SH-SY5Y (cell line): Measurements from ENCODE around the gene LIMA1.

ENCODE experiments used
- GATA2 ChIP-seq: IDR thresholded peaks from 2 replicates; pipeline ENCODE4 v1.6.1; 2011; ENCODE audit warnings: mild to moderate bottlenecking, low read depth, low read length
- GATA3 ChIP-seq: IDR thresholded peaks from 2 replicates; pipeline ENCODE4 v1.6.1; 2011; ENCODE audit warnings: low read depth, mild to moderate bottlenecking, low read length, moderate library complexity

LIMA1 gene

GRCh38 chr12:50239355-50239891 is 43.9 kb downstream of the LIMA1 start:
- TF ChIP-seq GATA2 (no peak), GATA3 (no peak)

- TF ChIP-seq GATA3 (no peak), GATA2 (no peak)
These were observed 49.0 kb downstream of the LIMA1 start for GRCh38 chr12:50234347-50234746.

- peak; percentile 91 for TF ChIP-seq GATA2
- TF ChIP-seq GATA3 = peak; percentile 47; the same call in 1 of the 2 replicates
These were observed 50.5 kb downstream of the LIMA1 start for GRCh38 chr12:50232771-50233209.

GRCh38 chr12:50232206-50232605 is 51.1 kb downstream of the LIMA1 start:
- no peak for TF ChIP-seq GATA3
- TF ChIP-seq GATA2 = no peak

GRCh38 chr12:50231346-50231745 is 52.0 kb downstream of the LIMA1 start:
- TF ChIP-seq GATA3 = no peak
- no peak for TF ChIP-seq GATA2

- TF ChIP-seq GATA2 = no peak
- TF ChIP-seq GATA3 = no peak
These were observed 53.1 kb downstream of the LIMA1 start for GRCh38 chr12:50230217-50230616.

GRCh38 chr12:50224026-50224692 is 59.2 kb downstream of the LIMA1 start:
- TF ChIP-seq GATA2 (no peak), GATA3 (no peak)

GRCh38 chr12:50222275-50222783 is 61.0 kb downstream of the LIMA1 start:
- no peak for TF ChIP-seq GATA3
- TF ChIP-seq GATA2 = no peak

GRCh38 chr12:50221228-50222008 is 61.9 kb downstream of the LIMA1 start:
- TF ChIP-seq GATA2 (no peak), GATA3 (peak; percentile 42; the same call in 1 of the 2 replicates)

- TF ChIP-seq GATA3 (no peak), GATA2 (no peak)
These were observed 62.8 kb downstream of the LIMA1 start for GRCh38 chr12:50220363-50220995.

GRCh38 chr12:50219544-50219943 is 63.8 kb downstream of the LIMA1 start:
- TF ChIP-seq GATA2 = no peak
- no peak for TF ChIP-seq GATA3

- no peak for TF ChIP-seq GATA2
These were observed 64.9 kb downstream of the LIMA1 start for GRCh38 chr12:50218386-50218785.

- TF ChIP-seq GATA2 = no peak
- TF ChIP-seq GATA3 = no peak
These were observed 66.1 kb downstream of the LIMA1 start for GRCh38 chr12:50217202-50217601.

GRCh38 chr12:50215033-50215432 is 68.3 kb downstream of the LIMA1 start:
- TF ChIP-seq GATA2 = no peak
- TF ChIP-seq GATA3 = no peak
